ENCODE data around the gene PALLD. TPM values are rescaled to one million over a fixed set of nuclear protein-coding genes. Genes with fewer than 3 reads are reported as not detected.

PALLD gene
- total RNA-seq, 2 experiments from 2014 or later = 0.49 to 0.78 TPM

- ChIA-PET POLR2A (no interaction called here), CTCF (no interaction called here)
- ATAC-seq (ENCODE audit: poor library complexity) (no peak), DNase-seq (no peak)
- H3K36me3 Mint-ChIP-seq (ENCODE audit: low read depth) = no peaks in the 10 kb centered on the region
- H3K27me3 ChIP-seq (ENCODE audit: control insufficient read depth in 1 of 2, insufficient read depth in 2 of 2, low read length in 2 of 2) = peaks cover 2 to 4% of the 10 kb centered on the region in 2 experiments
- H3K27ac Mint-ChIP-seq = no peak overlapping the region
- H3K9me3 ChIP-seq (ENCODE audit: control insufficient read depth in 1 of 2, insufficient read depth in 1 of 2, low read length in 2 of 2) = no peaks in the 10 kb centered on the region
- no peaks in the 10 kb centered on the region for H3K4me1 Mint-ChIP-seq (ENCODE audit: low read depth)
- no peaks in the 10 kb centered on the region for H3K9me3 Mint-ChIP-seq
- no peak overlapping the region for H3K27ac ChIP-seq (ENCODE audit: low read depth in 1 of 2, low read length in 2 of 2)
- intact Hi-C loops (cut with DNase I, micrococcal nuclease) = no loop called here
- no peaks in the 10 kb centered on the region for H3K4me1 ChIP-seq (ENCODE audit: insufficient read depth, low read length)
- no peak overlapping the region for H3K4me3 ChIP-seq (ENCODE audit: low read length)
- no peaks in the 10 kb centered on the region for H3K36me3 ChIP-seq (ENCODE audit: insufficient read depth, low read length)
- H3K27me3 Mint-ChIP-seq = peaks cover 14% of the 10 kb centered on the region
- TF ChIP-seq CTCF (IDR thresholded peaks at IDR 0.05) = no peak
- H3K4me3 Mint-ChIP-seq = no peak overlapping the region
Measured at GRCh38 chr4:168811786-168812651, 315.2 kb downstream of the PALLD start.

- Histone ChIP-seq H3K9me3 (ENCODE audit: control insufficient read depth in 1 of 2, insufficient read depth in 1 of 2, low read length in 2 of 2) (no peaks in the 10 kb centered on the region), H3K36me3 (ENCODE audit: insufficient read depth, low read length) (no peaks in the 10 kb centered on the region), H3K27me3 (ENCODE audit: control insufficient read depth in 1 of 2, insufficient read depth in 2 of 2, low read length in 2 of 2) (peaks cover 2 to 12% of the 10 kb centered on the region in 2 experiments), H3K4me3 (ENCODE audit: low read length) (no peak overlapping the region), H3K27ac (ENCODE audit: low read depth in 1 of 2, low read length in 2 of 2) (no peak overlapping the region), H3K4me1 (ENCODE audit: insufficient read depth, low read length) (no peaks in the 10 kb centered on the region)
- H3K36me3 Mint-ChIP-seq (ENCODE audit: low read depth) = no peaks in the 10 kb centered on the region
- POLR2A ChIA-PET = no interaction called here
- H3K27me3 Mint-ChIP-seq = peaks cover 22% of the 10 kb centered on the region
- no peak for ATAC-seq (ENCODE audit: poor library complexity)
- no peak for DNase-seq
- CTCF ChIA-PET = no interaction called here
- no peak overlapping the region for H3K4me3 Mint-ChIP-seq
- H3K27ac Mint-ChIP-seq = no peak overlapping the region
- no peaks in the 10 kb centered on the region for H3K9me3 Mint-ChIP-seq
- intact Hi-C loops (cut with DNase I, micrococcal nuclease) = no loop called here
- TF ChIP-seq CTCF (IDR thresholded peaks at IDR 0.05) = no peak
- no peaks in the 10 kb centered on the region for H3K4me1 Mint-ChIP-seq (ENCODE audit: low read depth)
Measured at GRCh38 chr4:168812806-168813205, 316.0 kb downstream of the PALLD start.

GRCh38 chr4:168813890-168814289 is 317.0 kb downstream of the PALLD start:
- H3K27ac ChIP-seq (ENCODE audit: low read depth in 1 of 2, low read length in 2 of 2) = no peak overlapping the region
- CTCF ChIA-PET = no interaction called here
- Mint-ChIP-seq H3K4me1 (ENCODE audit: low read depth) (no peaks in the 10 kb centered on the region), H3K36me3 (ENCODE audit: low read depth) (no peaks in the 10 kb centered on the region), H3K27me3 (peaks cover 32% of the 10 kb centered on the region), H3K9me3 (no peaks in the 10 kb centered on the region), H3K27ac (no peak overlapping the region), H3K4me3 (no peak overlapping the region)
- H3K9me3 ChIP-seq (ENCODE audit: control insufficient read depth in 1 of 2, insufficient read depth in 1 of 2, low read length in 2 of 2) = no peaks in the 10 kb centered on the region
- ATAC-seq (ENCODE audit: poor library complexity) = no peak
- peaks cover 2 to 22% of the 10 kb centered on the region in 2 experiments for H3K27me3 ChIP-seq (ENCODE audit: control insufficient read depth in 1 of 2, insufficient read depth in 2 of 2, low read length in 2 of 2)
- DNase-seq = no peak
- TF ChIP-seq CTCF (IDR thresholded peaks at IDR 0.05) = no peak
- POLR2A ChIA-PET = no interaction called here
- no peak overlapping the region for H3K4me3 ChIP-seq (ENCODE audit: low read length)
- no peaks in the 10 kb centered on the region for H3K4me1 ChIP-seq (ENCODE audit: insufficient read depth, low read length)
- intact Hi-C loops (cut with DNase I, micrococcal nuclease) = no loop called here
- no peaks in the 10 kb centered on the region for H3K36me3 ChIP-seq (ENCODE audit: insufficient read depth, low read length)
